ENCODE measurements around the gene GTF2A1.

The GTF2A1 gene

DNA sequence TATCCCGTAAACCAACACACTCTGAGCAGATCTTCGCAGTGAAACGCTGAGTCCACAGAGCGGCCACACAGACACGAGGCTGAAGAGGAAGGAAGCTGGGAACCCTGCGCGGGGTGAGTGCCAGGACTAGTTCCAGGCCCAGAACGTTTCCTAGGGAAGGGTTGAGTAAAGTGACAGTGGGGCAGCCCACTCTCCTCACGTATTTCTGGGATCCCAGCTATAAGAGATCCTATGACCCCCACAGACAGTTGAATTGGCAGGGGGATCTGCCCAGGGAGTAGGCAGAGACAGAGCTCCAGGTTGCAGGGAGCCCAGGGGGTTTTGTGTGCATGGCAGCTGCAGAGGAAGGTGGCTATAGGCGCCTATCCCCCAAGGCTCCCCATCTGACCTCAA lies 51.1 kb downstream of the GTF2A1 start:
- Histone ChIP-seq H3K4me1 (peaks cover 0 to 13% (median 3%) of the 10 kb centered on the region in 4 donors), H3K9me3 (no peaks in the 10 kb centered on the region), H3K4me3 (peak overlapping the region; percentile 61), H3K36me3 (no peaks in the 10 kb centered on the region), H3K27ac (peak overlapping the region; percentile 86), H3K27me3 (no peaks in the 10 kb centered on the region)
- intact Hi-C loops (cut with DNase I; ENCODE audit: low total_unique reads): loop anchor here (5.0 kb wide), 2 partner anchors 53 to 182 kb away; partner anchors contain the start of gene GTF2A1
- no peak for TF ChIP-seq CTCF (IDR thresholded peaks at IDR 0.05)
- peak; percentile 78 to 83 for DNase-seq

DNA sequence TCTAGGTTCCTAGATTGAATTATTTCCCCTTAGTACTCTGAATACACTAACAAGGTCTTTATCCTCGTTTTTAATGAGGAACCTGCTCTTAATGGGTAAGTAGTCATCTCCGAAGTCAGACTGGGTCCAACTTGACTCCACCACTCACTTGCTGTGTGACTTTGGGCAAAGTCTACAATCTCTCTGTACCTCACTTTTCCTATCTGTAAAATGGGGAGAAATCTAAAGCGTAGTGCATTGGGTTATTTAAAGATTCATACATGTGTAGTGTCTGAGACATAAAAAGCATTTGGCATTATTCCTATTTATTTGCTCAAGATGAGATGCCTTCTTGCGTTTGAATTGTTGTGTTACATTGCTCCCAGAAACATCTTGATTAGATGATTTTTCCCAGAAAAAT lies 51.5 kb downstream of the GTF2A1 start:
- Histone ChIP-seq H3K27me3 (no peaks in the 10 kb centered on the region), H3K4me3 (peak overlapping the region; percentile 61), H3K36me3 (no peaks in the 10 kb centered on the region), H3K4me1 (peaks cover 0 to 13% (median 3%) of the 10 kb centered on the region in 4 donors), H3K9me3 (no peaks in the 10 kb centered on the region), H3K27ac (peak overlapping the region; percentile 86)
- DNase-seq: no peak
- intact Hi-C loops (cut with DNase I; ENCODE audit: low total_unique reads): no loop called here
- TF ChIP-seq CTCF (IDR thresholded peaks at IDR 0.05): no peak

GRCh38 chr14:81166121-81166520 lies 54.6 kb downstream of the GTF2A1 start:
- no peak overlapping the region for H3K4me3 ChIP-seq
- H3K9me3 ChIP-seq: no peaks in the 10 kb centered on the region
- H3K27ac ChIP-seq: no peak overlapping the region
- no peak for DNase-seq
- intact Hi-C loops (cut with DNase I; ENCODE audit: low total_unique reads): no loop called here
- H3K4me1 ChIP-seq: peaks cover 0 to 13% (median 3%) of the 10 kb centered on the region in 4 donors
- no peaks in the 10 kb centered on the region for H3K36me3 ChIP-seq
- no peak for TF ChIP-seq CTCF (IDR thresholded peaks at IDR 0.05)
- no peaks in the 10 kb centered on the region for H3K27me3 ChIP-seq

- H3K4me3 ChIP-seq: no peak overlapping the region
- TF ChIP-seq CTCF (IDR thresholded peaks at IDR 0.05): no peak
- intact Hi-C loops (cut with DNase I; ENCODE audit: low total_unique reads): no loop called here
These were observed 55.6 kb downstream of the GTF2A1 start for GRCh38 chr14:81165188-81165587.

GRCh38 chr14:81164167-81164774 lies 56.5 kb downstream of the GTF2A1 start:
- TF ChIP-seq CTCF (IDR thresholded peaks at IDR 0.05): no peak
- Histone ChIP-seq H3K27ac (no peak overlapping the region), H3K9me3 (no peaks in the 10 kb centered on the region), H3K27me3 (no peaks in the 10 kb centered on the region), H3K4me1 (peaks cover 0 to 3% (median 0%) of the 10 kb centered on the region in 4 donors), H3K4me3 (no peak overlapping the region), H3K36me3 (no peaks in the 10 kb centered on the region)
- DNase-seq: peak; percentile 52 to 71
- intact Hi-C loops (cut with DNase I; ENCODE audit: low total_unique reads): no loop called here

More at GRCh38 chr14:81165188-81165587, 55.6 kb downstream of the GTF2A1 start:
- Histone ChIP-seq H3K36me3 (no peaks in the 10 kb centered on the region), H3K4me1 (peaks cover 0 to 8% (median 3%) of the 10 kb centered on the region in 4 donors), H3K9me3 (no peaks in the 10 kb centered on the region), H3K27me3 (no peaks in the 10 kb centered on the region), H3K27ac (no peak overlapping the region)
- no peak for DNase-seq
